ENCODE data around the gene SLC39A8.
"Not testable (repeated sequence)": the region's sequence is repeated elsewhere in the genome, so short reads cannot be mapped to it uniquely, and the experiment has no call there.

The SLC39A8 gene

GRCh38 chr4:102295153-102295862 is 50.0 kb downstream of the SLC39A8 start:
- no peak for DNase-seq

DNA sequence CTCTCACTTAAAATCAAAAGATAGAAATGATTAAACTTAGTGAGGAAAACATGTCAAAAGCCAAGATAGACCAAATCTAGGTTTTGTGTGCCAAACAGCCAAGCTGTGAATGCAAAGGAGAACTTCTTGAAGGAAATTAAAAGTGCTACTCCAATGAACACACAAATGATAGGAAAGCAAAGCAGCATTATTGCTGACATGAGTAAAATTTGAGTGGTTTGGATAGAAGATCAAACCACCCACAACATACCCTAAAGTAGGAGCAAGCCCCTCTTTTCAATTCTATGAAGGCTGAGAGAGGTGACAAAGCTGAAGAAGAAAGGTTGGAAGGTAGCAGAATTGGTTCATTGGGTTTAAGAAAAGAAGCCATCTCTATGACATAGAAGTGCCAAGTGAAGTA is 56.8 kb downstream of the SLC39A8 start:
- DNase-seq = no peak

DNA sequence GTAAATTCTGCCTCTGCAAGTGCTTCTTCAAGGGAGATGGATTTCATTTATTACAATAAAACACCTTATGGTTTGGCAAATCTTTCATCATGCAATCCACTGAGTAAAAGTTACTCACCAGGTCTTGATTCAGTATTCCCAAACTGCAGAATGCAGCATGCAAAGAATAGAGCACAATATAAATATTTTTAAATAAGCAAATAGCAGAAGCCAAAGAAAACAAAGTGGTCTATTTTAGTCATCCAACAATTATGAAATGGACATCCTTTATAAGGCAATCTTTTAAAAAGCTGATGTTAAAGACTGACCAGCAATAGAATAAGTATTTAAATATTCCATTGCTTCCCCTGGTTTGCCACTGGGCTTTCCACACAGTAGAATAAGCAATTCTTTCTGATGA is 59.5 kb downstream of the SLC39A8 start:
- DNase-seq = no peak

GRCh38 chr4:102281171-102281839 is 64.0 kb downstream of the SLC39A8 start:
- no peak for DNase-seq

DNA sequence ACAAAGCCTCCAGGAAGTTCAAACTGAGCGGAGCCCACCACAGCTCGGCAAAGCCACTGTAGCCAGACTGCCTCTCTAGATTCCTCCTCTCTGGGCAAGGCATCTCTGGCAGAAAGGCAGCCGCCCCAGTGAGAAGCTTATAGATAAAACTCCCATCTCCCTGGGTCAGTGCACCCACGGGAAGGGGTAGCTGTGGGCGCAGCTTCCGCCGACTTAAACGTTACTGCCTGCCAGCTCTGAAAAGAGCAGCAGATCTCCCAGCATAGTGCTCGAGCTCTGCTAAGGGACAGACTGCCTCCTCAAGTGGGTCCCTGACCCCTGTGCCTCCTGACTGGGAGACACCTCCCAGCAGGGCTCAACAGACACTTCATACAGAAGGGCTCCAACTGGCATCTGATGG is 72.0 kb downstream of the SLC39A8 start:
- not testable (repeated sequence) for DNase-seq

- DNase-seq = no peak
These were observed 73.0 kb downstream of the SLC39A8 start for GRCh38 chr4:102272318-102272717.

- no peak for DNase-seq
These were observed 76.9 kb downstream of the SLC39A8 start for GRCh38 chr4:102268355-102268754.

GRCh38 chr4:102263024-102263787 is 82.1 kb downstream of the SLC39A8 start:
- DNase-seq = peak; percentile 31

DNA sequence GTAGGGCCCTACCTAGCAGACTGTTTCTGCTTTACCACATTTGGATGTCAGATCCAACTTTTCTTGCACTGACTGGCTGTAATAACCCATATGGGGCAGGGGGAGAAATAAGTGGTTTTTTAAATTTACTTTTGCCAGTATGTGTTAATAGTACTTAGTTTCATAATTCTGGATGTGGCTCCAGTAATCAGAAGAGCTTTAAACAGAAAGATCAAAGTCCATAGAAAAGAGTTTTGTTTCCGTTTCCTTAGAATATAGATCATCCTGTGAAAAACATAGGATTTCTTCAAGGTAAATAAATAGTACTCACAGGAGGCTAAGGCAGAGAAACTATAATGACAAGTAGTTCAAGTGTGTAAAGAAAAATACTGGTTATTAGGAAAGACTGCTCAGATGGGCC is 85.6 kb downstream of the SLC39A8 start:
- DNase-seq = no peak

DNA sequence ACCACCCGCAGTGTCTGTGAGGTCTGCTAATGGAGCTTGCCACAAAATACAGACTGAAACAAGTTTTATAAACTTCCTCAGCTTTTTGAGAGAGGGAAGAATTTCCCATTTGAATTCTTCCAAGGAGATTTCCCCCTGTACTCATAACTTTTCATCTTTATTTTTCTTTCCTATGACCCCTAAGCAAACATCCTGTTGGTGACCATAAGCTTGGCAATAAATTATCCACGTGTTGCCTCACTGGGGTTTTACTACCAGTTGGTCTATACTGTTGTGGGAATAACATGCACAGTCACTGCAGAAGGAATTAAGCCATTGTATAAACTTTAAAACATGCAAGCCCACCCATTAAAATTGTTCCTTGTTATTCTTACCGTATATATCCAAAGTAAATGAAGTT is 86.2 kb downstream of the SLC39A8 start:
- no peak for DNase-seq

DNA sequence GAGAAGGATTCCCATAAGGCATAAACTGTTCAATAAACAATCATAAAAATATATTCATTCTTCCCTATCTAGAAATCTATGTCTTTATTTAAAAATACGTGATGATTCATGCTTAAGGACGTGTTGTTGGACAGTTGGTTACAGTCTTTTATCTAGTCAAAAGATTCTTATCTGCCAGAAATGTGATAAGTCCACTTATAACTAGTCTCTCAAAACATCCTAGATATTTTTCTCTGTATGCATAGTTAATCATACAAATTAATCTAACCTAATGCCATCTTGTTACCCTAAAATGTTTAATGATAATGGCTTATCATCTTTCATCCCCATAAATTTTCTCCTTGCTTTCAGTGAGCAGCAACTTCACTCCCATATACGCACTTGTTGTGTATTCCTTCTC is 89.0 kb downstream of the SLC39A8 start:
- DNase-seq = no peak

GRCh38 chr4:102253860-102254259 is 91.4 kb downstream of the SLC39A8 start:
- no peak for DNase-seq

- no peak for DNase-seq
These were observed 93.1 kb downstream of the SLC39A8 start for GRCh38 chr4:102252171-102252570.

GRCh38 chr4:102250341-102250740 is 94.9 kb downstream of the SLC39A8 start:
- no peak for DNase-seq

DNA sequence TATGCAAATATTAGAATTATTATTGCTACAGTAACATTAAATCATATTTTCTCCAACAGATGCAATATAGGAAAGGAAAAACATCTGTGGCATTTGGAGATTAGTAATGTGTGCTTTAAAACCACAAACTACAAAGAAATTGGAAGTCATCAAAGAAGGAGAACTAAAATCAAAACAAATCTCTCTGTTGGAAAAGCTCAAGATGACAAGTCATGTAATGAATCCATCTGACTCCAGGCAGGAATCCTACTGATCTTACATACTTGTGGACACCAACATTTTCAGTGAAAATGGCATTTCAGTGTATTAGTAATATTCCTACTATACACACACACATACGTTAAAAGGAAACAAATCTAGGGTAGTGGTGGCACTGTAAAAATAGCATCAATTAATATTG is 98.2 kb downstream of the SLC39A8 start:
- DNase-seq = no peak

DNA sequence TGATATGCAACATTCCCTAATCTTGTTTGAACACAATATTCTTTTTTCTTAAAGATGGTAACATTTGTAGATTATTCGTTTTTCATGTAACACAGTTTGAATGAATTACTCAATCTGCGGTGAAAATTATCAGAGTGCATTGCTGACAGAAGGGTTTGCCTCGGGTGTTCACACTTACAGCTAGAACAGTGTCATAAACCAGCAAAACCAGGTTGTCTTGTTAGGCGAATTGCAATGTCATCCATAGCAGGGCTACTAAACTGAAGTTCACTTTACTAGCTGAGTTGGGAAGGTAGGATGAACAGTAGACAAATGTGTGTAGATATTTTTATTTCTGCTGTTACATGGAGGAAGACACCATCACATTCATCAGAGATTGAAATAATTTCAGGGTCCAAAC is 98.9 kb downstream of the SLC39A8 start:
- DNase-seq = no peak

GRCh38 chr4:102244878-102245535 is 100.3 kb downstream of the SLC39A8 start:
- no peak for DNase-seq

DNA sequence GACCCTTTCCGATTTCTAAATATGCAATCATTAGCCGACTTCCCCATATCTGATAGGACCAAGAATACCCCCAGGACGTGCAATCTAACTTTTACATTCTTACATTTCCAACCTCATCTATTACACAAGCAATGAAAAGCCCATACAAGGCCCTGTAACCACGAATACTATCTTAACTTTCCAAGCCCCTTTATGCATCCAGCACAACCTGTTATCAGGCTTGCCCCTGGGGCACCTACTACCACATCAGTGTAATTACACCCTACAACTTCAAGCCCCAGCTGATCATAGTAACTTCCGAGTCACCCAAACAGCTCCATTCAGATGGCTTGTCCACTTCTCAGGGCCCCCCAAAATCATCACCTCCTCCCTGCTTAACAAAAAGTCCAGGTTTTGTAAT is 102.0 kb downstream of the SLC39A8 start:
- DNase-seq = not testable (repeated sequence)

DNA sequence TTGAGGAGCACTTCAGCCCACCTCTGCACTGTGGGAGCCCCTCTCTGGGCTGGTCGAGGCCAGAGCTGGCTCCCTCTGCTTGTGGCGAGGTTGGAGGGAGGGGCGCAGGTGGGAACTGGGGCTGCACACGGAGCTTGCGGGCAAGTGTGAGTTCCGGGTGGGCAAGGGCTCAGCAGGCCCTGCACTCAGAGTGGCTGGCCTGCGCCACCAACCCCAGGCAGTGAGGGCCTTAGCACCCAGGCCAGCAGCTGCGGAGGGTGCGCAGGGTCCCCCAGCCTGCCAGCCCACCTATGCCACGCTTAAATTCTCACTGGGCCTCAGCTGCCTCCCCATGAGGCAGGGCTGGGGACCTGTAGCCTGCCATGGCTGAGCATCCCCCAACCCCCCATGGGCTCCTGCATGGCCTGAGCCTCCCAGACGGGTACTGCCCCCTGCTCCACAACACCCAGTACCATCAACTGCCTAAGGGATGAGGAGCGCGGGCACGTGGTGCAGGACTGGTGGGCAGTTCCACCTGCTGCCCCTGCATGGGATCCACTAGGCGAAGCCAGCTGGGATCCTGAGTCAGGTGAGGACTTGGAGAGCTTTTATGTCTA is 110.9 kb downstream of the SLC39A8 start:
- no peak for DNase-seq

GRCh38 chr4:102230194-102230593 is 115.1 kb downstream of the SLC39A8 start:
- no peak for DNase-seq

DNA sequence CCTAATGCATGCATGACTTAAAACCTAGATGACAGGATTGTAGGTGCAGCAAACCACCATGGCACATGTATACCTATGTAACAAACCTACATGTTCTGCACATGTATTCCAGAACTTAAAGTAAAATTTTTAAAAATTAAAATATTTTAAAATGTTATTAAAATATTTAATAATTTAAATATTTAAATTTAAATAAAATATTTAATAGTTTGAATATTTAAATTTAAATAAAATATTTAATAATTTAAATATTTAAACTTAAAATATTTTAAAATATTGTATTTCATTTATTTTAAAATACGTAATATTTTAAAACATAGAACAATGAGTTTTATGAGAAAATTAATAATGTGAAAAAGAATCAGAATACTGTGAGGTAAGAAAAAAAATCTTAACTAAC is 117.9 kb downstream of the SLC39A8 start:
- DNase-seq = no peak

GRCh38 chr4:102223461-102223860 is 121.8 kb downstream of the SLC39A8 start:
- DNase-seq = no peak

- DNase-seq = no peak
These were observed 122.4 kb downstream of the SLC39A8 start for GRCh38 chr4:102222838-102223409.

Measured in CD4-positive, alpha-beta T cell treated with Interleukin-21 for 1 hour (primary cell).